ENCODE measurements around the gene CASQ2.

DNA sequence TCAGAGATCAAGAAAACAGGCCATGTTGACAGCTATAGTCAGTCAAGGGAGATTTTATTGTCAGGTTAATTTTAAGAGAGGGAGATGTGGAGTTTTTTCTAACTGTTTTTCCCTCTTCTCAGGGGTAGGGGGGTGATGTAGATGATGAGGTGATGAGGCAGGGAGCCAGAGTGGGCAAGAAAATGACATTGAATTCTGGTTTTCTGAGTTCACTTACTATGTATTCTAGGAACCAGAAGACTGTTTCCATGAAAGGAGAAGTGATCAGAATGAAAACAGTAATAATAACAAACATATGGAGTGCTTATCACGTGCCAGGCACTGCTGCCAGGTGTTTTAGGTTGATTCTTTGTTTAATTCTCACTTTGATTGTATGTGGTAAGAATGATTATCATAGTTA, 40.2 kb downstream of the CASQ2 start:
- TF ChIP-seq CEBPB (IDR thresholded peaks at IDR 0.05; ENCODE audit: borderline replicate concordance in 1 of 2, low read depth in 2 of 2, low read length in 2 of 2) (no peak), POLR2AphosphoS5 (IDR thresholded peaks at IDR 0.05; ENCODE audit: low read length) (no peak), PAX8 (IDR thresholded peaks at IDR 0.05) (no peak), STAT1 (conservative IDR thresholded peaks at IDR 0.05) (no peak), SMC3 (IDR thresholded peaks at IDR 0.05; ENCODE audit: borderline replicate concordance, low read length) (no peak)
- TF ChIP-seq, protein P1, sequence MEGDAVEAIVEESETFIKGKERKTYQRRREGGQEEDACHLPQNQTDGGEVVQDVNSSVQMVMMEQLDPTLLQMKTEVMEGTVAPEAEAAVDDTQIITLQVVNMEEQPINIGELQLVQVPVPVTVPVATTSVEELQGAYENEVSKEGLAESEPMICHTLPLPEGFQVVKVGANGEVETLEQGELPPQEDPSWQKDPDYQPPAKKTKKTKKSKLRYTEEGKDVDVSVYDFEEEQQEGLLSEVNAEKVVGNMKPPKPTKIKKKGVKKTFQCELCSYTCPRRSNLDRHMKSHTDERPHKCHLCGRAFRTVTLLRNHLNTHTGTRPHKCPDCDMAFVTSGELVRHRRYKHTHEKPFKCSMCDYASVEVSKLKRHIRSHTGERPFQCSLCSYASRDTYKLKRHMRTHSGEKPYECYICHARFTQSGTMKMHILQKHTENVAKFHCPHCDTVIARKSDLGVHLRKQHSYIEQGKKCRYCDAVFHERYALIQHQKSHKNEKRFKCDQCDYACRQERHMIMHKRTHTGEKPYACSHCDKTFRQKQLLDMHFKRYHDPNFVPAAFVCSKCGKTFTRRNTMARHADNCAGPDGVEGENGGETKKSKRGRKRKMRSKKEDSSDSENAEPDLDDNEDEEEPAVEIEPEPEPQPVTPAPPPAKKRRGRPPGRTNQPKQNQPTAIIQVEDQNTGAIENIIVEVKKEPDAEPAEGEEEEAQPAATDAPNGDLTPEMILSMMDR (IDR thresholded peaks at IDR 0.05 in 2 of 3, conservative IDR thresholded peaks at IDR 0.05 in 1 of 3; ENCODE audit: control insufficient read depth in 2 of 3, extremely low read depth in 1 of 3, insufficient read depth in 1 of 3, low read depth in 3 of 3, low read length in 3 of 3): no peak
- TF ChIP-seq, protein P2, sequence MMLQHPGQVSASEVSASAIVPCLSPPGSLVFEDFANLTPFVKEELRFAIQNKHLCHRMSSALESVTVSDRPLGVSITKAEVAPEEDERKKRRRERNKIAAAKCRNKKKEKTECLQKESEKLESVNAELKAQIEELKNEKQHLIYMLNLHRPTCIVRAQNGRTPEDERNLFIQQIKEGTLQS (IDR thresholded peaks at IDR 0.05; ENCODE audit: borderline replicate concordance, extremely low read depth, low read depth, low read length): no peak
- TF ChIP-seq, protein P3, sequence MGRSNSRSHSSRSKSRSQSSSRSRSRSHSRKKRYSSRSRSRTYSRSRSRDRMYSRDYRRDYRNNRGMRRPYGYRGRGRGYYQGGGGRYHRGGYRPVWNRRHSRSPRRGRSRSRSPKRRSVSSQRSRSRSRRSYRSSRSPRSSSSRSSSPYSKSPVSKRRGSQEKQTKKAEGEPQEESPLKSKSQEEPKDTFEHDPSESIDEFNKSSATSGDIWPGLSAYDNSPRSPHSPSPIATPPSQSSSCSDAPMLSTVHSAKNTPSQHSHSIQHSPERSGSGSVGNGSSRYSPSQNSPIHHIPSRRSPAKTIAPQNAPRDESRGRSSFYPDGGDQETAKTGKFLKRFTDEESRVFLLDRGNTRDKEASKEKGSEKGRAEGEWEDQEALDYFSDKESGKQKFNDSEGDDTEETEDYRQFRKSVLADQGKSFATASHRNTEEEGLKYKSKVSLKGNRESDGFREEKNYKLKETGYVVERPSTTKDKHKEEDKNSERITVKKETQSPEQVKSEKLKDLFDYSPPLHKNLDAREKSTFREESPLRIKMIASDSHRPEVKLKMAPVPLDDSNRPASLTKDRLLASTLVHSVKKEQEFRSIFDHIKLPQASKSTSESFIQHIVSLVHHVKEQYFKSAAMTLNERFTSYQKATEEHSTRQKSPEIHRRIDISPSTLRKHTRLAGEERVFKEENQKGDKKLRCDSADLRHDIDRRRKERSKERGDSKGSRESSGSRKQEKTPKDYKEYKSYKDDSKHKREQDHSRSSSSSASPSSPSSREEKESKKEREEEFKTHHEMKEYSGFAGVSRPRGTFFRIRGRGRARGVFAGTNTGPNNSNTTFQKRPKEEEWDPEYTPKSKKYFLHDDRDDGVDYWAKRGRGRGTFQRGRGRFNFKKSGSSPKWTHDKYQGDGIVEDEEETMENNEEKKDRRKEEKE (IDR thresholded peaks at IDR 0.05): no peak
- TF ChIP-seq, protein P4, sequence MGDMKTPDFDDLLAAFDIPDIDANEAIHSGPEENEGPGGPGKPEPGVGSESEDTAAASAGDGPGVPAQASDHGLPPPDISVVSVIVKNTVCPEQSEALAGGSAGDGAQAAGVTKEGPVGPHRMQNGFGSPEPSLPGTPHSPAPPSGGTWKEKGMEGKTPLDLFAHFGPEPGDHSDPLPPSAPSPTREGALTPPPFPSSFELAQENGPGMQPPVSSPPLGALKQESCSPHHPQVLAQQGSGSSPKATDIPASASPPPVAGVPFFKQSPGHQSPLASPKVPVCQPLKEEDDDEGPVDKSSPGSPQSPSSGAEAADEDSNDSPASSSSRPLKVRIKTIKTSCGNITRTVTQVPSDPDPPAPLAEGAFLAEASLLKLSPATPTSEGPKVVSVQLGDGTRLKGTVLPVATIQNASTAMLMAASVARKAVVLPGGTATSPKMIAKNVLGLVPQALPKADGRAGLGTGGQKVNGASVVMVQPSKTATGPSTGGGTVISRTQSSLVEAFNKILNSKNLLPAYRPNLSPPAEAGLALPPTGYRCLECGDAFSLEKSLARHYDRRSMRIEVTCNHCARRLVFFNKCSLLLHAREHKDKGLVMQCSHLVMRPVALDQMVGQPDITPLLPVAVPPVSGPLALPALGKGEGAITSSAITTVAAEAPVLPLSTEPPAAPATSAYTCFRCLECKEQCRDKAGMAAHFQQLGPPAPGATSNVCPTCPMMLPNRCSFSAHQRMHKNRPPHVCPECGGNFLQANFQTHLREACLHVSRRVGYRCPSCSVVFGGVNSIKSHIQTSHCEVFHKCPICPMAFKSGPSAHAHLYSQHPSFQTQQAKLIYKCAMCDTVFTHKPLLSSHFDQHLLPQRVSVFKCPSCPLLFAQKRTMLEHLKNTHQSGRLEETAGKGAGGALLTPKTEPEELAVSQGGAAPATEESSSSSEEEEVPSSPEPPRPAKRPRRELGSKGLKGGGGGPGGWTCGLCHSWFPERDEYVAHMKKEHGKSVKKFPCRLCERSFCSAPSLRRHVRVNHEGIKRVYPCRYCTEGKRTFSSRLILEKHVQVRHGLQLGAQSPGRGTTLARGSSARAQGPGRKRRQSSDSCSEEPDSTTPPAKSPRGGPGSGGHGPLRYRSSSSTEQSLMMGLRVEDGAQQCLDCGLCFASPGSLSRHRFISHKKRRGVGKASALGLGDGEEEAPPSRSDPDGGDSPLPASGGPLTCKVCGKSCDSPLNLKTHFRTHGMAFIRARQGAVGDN (IDR thresholded peaks at IDR 0.05): no peak
